Measurements from ENCODE around the gene POLL.

POLL gene

GRCh38 chr10:101612086-101612485 is 24.0 kb upstream of the POLL start:
- ChIA-PET CTCF (interaction anchor here (2.0 to 17.4 kb wide), 2 partner anchors 9 to 169 kb away, joined by 12 to 331 read pairs; partner anchors contain the start of gene NPM3), POLR2A (no interaction called here)
- no peak for TF ChIP-seq CTCF (IDR thresholded peaks at IDR 0.05; ENCODE audit: control extremely low read depth, extremely low read depth, low read depth, missing control alignments)
- DNase-seq (ENCODE audit: extremely low spot score) = no peak

GRCh38 chr10:101611096-101611905 is 23.2 kb upstream of the POLL start:
- ChIA-PET POLR2A (no interaction called here), CTCF (interaction anchor here (2.0 to 17.4 kb wide), 2 partner anchors 9 to 170 kb away, joined by 12 to 331 read pairs; partner anchors contain the start of gene NPM3)
- TF ChIP-seq CTCF (IDR thresholded peaks at IDR 0.05; ENCODE audit: control extremely low read depth, extremely low read depth, low read depth, missing control alignments) = no peak
- DNase-seq (ENCODE audit: extremely low spot score) = no peak

- ChIA-PET CTCF (interaction anchor here (1.5 to 17.4 kb wide), 3 partner anchors 9 to 232 kb away, joined by 4 to 331 read pairs (median 9); partner anchors contain the start of gene NPM3), POLR2A (no interaction called here)
- TF ChIP-seq CTCF (IDR thresholded peaks at IDR 0.05; ENCODE audit: control extremely low read depth, extremely low read depth, low read depth, missing control alignments) = no peak
- no peak for DNase-seq (ENCODE audit: extremely low spot score)
These were observed 21.4 kb upstream of the POLL start for GRCh38 chr10:101609481-101609880.

- ChIA-PET CTCF (interaction anchor here (1.3 to 17.4 kb wide), 4 partner anchors 12 to 468 kb away, joined by 4 to 331 read pairs (median 4); partner anchors contain the start of gene NPM3), POLR2A (no interaction called here)
- no peak for DNase-seq (ENCODE audit: extremely low spot score)
These were observed 19.1 kb upstream of the POLL start for GRCh38 chr10:101607124-101607523.

GRCh38 chr10:101602761-101603398 is 14.8 kb upstream of the POLL start:
- ChIA-PET CTCF (interaction anchor here (0.6 to 17.4 kb wide), 62 partner anchors 8 to 498 kb away, joined by 3 to 331 read pairs (median 4); partner anchors contain the start of genes DPCD, HPS6, KCNIP2 and NPM3), POLR2A (interaction anchor here (0.7 kb wide), 1 partner anchor 176 kb away, joined by 3 read pairs; no protein-coding TSS in a partner anchor)
- TF ChIP-seq CTCF (IDR thresholded peaks at IDR 0.05; ENCODE audit: control extremely low read depth, extremely low read depth, low read depth, missing control alignments) = peak; percentile 96
- peak; percentile 84 for DNase-seq (ENCODE audit: extremely low spot score)

More at GRCh38 chr10:101607124-101607523, 19.1 kb upstream of the POLL start:
- TF ChIP-seq CTCF (IDR thresholded peaks at IDR 0.05; ENCODE audit: control extremely low read depth, extremely low read depth, low read depth, missing control alignments) = no peak

- POLR2A ChIA-PET = no interaction called here
- no peak for DNase-seq (ENCODE audit: extremely low spot score)
- no peak for TF ChIP-seq CTCF (IDR thresholded peaks at IDR 0.05; ENCODE audit: control extremely low read depth, extremely low read depth, low read depth, missing control alignments)
- CTCF ChIA-PET = interaction anchor here (1.0 to 17.4 kb wide), 14 partner anchors 9 to 499 kb away, joined by 3 to 331 read pairs (median 8); partner anchors contain the start of genes DPCD, NPM3 and POLL
These were observed 13.5 kb upstream of the POLL start for GRCh38 chr10:101601541-101601940.

Measured in GM10248 (cell line).